Measurements from ENCODE around the gene DHX8.
"Not testable (repeated sequence)": the region's sequence is repeated elsewhere in the genome, so short reads cannot be mapped to it uniquely, and the experiment has no call there.

Gene DHX8

GRCh38 chr17:43461185-43461584 lies 22.6 kb upstream of the DHX8 start:
- no peak for DNase-seq (ENCODE audit: low read depth in 2 of 2)

- DNase-seq (ENCODE audit: low read depth in 2 of 2) = not testable (repeated sequence)
Observed at GRCh38 chr17:43462569-43462968, 21.2 kb upstream of the DHX8 start.

GRCh38 chr17:43463241-43463640 lies 20.5 kb upstream of the DHX8 start:
- DNase-seq (ENCODE audit: low read depth in 2 of 2) = no peak

- no peak for DNase-seq (ENCODE audit: low read depth in 2 of 2)
Observed at GRCh38 chr17:43464046-43464445, 19.7 kb upstream of the DHX8 start.

DNA sequence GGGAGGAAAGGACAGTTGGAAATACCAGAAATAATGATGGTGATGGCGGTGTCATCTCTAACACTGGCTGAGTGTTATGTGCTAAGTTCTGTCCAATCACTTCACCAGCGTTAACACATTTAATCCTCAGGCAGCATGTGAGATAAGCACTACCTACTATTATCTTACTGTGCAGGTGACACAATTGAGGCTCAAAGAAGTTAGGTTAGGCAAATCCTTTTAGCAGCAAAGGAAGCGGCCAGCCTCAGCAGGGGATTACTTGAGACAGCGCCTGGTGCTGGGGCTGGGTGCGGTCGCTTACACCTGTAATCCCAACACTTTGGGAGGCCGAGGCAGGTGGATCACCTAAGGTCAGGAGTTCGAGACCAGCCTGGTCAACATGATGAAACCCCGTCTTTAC lies 18.7 kb upstream of the DHX8 start:
- DNase-seq (ENCODE audit: low read depth in 2 of 2) = no peak

- no peak for DNase-seq (ENCODE audit: low read depth in 2 of 2)
Observed at GRCh38 chr17:43467981-43468581, 15.7 kb upstream of the DHX8 start.

GRCh38 chr17:43468691-43469139 lies 15.1 kb upstream of the DHX8 start:
- no peak for DNase-seq (ENCODE audit: low read depth in 2 of 2)

DNA sequence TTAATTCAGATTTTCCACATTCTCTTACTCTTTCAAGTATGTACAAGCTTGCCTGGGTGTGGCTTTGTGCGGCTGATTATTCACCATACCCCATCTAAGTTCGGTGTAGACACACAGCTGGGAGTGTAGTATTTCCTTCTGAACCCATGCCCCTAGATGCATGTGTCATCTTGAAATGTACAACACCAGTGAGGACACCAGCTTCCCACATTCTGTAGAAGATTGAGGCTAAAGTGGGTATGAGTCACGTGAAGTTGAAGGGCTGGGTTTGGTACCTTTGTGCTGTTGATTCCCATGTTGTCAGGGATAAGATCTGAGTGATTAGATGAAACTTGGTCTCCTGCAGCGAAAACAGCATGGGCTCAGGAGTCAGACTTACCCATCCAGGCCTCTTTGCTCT lies 14.6 kb upstream of the DHX8 start:
- no peak for DNase-seq (ENCODE audit: low read depth in 2 of 2)

GRCh38 chr17:43471585-43472160 lies 12.1 kb upstream of the DHX8 start:
- DNase-seq (ENCODE audit: low read depth in 2 of 2) = no peak

DNA sequence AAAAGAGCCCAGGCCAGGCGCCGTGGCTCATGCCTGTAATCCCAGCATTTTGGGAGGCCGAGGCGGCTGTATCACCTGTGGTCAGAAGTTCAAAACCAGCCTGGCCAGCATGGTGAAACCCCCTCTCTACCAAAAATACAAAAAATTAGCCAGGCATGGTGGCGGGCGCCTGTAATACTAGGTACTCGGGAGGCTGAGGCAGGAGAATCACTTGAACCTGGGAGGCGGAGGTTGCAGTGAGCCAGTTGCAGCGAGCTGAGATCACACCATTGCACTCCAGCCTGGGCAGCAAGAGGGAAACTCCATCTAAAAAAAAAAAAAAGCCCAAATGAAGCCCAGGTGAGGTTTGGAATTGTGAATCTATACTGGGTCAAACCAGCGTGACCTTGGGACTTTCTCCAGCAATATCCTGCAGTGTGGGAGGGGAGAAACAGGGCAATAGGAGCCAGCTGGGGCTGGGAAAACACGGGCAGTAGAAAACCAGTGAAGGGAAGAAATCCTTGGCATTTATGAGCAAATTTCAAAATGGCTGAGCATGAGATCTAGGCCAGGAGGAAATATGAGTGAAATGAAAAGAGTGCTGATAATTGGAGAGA lies 8.2 kb upstream of the DHX8 start:
- DNase-seq (ENCODE audit: low read depth in 2 of 2) = no peak

GRCh38 chr17:43476306-43476705 lies 7.5 kb upstream of the DHX8 start:
- not testable (repeated sequence) for DNase-seq (ENCODE audit: low read depth in 2 of 2)

- no peak for DNase-seq (ENCODE audit: low read depth in 2 of 2)
Observed at GRCh38 chr17:43477832-43478634, 5.7 kb upstream of the DHX8 start.

- DNase-seq (ENCODE audit: low read depth in 2 of 2) = no peak
Observed at GRCh38 chr17:43479948-43480347, 3.8 kb upstream of the DHX8 start.

DNA sequence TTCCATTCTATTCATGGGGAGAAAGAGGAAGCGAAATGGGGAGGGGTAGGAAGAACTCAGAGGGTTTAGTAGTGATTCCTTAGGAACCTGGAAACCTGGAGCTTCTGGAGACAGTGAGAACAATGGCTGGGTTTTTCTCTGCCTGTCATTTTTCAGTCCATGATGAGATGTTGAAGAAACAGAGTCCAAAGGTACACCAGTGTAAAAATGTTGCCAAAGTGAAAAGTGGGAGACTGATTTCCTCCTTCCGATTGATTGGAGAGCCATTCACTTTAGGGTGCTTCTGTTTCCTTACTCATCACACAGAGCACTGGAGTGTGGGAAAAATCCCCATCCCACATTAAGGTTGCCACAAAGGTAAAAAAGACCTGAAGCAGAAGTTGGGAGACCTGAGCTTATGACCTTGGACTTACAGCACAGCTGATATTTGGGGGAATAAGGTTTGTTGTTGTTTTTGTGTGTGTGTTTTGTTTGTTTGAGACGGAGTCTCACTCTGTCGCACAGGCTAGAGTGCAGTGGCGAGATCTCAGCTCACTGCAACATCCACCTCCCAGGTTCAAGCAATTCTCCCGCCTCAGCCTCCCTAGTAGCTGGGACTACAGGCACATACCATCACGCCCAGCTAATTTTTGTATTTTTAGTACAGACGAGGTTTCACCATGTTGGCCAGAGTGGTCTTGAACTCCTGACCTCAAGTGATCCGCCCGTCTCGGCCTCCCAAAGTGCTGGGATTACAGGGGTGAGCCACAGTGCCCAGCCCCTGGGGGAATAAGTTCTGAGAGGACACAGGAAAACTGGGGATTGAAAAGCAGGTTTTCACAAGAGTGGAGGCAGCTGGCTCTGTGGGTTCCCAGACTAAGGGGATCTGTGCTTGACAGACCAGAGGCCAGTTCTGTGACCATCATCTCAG lies 1.4 kb upstream of the DHX8 start:
- DNase-seq (ENCODE audit: low read depth in 2 of 2) = no peak

GRCh38 chr17:43490621-43491020 lies 6.8 kb downstream of the DHX8 start:
- DNase-seq (ENCODE audit: low read depth in 2 of 2) = no peak

DNA sequence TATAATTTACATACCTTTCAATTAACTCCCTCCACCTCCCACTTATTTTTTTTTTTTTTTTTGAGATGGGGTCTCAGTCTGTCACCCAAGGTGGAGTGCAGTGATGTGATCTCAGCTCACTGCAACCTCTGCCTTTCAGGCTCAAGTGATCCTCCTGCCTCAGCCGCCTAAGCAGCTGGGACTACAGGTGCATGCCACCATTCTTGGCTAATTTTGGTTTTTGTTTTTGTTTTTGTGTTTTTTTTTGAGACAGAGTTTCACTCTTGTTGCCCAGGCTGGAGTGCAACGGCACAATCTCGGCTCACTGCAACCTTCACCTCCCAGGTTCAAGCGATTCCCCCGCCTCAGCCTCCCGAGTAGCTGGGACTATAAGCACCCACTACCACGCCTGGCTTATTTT lies 25.7 kb downstream of the DHX8 start:
- not testable (repeated sequence) for DNase-seq (ENCODE audit: low read depth in 2 of 2)

GRCh38 chr17:43511199-43511598 lies 27.4 kb downstream of the DHX8 start:
- DNase-seq (ENCODE audit: low read depth in 2 of 2) = not testable (repeated sequence)

- no peak for DNase-seq (ENCODE audit: low read depth in 2 of 2)
Observed at GRCh38 chr17:43515656-43516055, 31.9 kb downstream of the DHX8 start.

- no peak for DNase-seq (ENCODE audit: low read depth in 2 of 2)
Observed at GRCh38 chr17:43517161-43517560, 33.4 kb downstream of the DHX8 start.

DNA sequence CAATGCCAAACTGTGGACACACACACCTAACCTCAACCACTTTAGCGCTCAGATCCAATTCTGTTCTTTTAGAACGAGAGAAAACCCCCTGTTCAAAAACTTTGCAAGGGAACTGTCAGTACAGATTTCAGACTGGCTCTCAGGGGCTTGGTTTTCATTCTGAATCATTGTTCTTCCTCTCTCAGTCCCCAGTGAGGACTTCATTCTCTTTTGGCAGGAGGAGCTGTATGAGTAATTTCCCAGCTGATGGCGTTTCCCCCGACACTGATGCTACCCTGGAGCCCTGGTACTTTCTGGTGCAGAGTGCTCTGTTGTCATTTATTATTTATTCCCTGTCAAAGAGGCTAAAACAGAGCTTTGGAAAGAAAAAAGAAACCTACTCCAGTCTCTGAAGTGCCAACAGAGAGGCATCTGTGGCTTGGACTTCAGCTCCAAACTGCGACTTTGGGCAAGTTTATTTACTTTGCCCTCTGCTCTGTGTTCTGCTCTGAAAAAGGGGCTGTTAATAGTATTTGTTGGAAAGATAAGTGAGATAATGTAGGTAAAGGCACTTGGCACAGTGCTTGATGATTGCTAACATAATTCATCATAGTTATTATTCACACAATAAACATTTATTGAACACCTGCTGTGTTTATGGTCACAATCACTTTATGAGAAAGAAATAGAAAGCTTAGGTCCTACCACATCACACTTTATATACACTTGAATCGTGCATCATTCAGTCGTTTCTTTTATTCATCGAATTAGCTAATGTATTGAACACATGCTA lies 34.0 kb downstream of the DHX8 start:
- no peak for DNase-seq (ENCODE audit: low read depth in 2 of 2)

DNA sequence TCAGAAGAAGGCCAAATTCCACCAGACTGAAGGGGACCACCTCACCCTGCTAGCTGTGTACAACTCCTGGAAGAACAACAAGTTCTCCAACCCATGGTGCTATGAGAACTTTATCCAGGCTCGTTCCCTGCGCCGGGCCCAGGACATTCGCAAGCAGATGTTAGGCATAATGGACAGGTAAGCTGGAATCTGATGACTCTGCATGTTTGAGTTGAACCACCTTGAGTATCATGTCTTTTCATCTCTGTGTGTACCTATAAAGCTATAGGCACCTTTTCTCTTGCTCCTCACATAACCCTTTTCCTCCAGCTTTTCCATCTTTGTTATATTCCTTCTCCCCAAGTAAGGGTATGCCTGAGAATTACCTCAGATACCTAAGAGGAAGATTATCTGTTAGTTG lies 37.6 kb downstream of the DHX8 start:
- no peak for DNase-seq (ENCODE audit: low read depth in 2 of 2)
